ENCODE results near the gene METRN.

Gene METRN

DNA sequence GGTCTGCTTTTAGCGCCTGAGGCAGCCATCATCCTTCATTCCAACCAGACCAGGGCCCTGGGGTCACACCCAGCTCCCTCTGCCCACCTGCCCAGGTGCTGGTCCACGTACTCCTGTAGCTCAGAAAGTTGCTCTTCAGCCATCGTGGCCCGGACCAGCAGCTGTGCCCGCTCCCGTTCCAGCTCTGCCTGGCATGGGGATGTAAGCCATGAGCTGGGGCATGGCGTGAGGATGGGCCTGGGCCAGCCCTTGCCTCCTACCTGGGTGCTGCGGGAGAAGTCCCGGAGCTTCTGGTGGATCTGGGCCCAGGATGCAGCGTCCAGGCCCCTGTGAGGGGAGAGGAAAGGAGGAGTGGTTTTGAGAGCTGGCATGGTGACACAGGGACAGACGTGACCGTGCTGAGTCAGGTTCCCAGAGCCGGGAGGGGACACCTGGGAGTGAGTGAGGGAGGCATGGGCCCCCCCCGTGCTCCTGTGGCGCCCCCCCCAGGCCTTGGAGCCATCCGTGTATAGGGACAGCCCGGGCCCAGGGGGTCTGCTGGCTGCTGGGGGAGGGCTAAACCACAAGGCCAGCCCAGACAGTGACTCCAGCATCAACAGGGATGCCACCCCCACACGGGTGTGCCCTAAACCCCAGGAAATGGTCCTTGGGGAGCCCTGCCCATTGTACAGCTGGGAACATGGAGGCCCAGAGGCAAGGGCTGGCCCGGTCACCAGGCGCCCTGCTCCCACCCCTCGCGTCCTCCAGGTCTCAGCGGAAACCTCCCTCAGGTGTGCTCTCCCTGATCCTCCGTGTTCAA, 8.1 kb downstream of the METRN start:
- DNase-seq (ENCODE audit: low read depth in 2 of 3, low spot score in 2 of 3) = no peak

DNA sequence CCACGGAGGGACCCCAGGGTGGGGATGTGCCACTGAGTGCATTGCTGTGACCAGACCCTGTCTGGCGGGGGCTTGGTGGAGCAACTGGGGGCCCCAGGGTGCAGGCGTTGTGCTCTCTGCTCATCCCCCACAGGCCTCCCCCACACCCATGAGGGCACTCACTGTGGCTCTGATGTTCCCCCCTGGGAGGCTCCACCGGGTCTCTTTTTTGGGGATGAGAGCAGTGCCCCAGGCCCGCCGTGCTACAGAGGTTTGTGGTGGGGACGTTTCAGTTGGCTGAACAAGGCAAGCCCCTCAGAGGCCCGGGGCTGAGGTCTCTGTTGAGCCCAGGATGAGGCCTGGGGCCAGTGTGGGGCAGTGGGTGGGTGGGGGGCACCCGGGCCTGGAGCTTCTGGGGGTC, 8.8 kb downstream of the METRN start:
- no peak for DNase-seq (ENCODE audit: low read depth in 2 of 3, low spot score in 2 of 3)

DNA sequence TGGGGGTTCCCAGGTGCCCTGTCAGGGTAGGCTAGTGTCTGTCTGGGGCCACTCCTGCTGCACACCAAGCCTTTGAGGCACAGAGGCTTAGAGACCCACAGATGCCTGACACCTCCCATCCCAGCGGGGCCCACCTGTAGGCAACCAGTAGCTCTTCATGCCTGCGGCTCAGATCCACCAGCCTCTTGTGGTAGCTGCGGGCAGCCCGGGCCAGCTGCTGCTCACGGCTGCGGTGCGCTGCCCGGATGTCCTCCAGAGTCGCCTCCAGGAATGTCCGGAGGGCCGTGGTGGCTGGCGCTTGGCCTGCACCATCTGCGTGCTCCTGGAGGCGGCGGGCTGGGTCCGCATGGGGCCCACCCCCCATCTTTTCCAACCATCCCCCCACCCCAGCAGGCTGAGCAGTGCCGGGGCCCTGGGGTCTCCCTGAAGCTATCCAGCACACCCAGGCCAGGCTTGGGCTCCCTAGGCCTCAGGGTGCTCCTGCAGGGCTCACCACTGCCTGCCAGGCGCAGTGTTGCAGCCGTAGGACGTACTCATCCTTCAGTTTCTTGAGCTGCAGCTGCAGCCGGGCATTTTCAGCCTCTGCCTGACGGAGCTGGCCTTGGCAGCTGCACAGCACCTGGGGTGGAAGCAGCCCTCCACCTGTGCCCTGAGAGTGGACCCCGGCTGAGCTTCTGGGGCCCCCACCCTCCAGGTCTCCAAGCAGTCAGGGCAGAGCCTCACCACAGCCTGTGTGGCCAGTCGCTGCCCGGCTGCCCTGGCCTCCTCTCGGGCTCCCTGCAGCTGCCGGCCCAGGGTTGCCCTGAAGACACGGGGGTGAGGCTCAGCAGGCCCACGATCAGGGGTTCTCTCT, 9.5 kb downstream of the METRN start:
- no peak for DNase-seq (ENCODE audit: low read depth in 2 of 3, low spot score in 2 of 3)

- no peak for DNase-seq (ENCODE audit: low read depth in 2 of 3, low spot score in 2 of 3)
These were observed 10.1 kb downstream of the METRN start for GRCh38 chr16:725041-725376.

- no peak for DNase-seq (ENCODE audit: low read depth in 2 of 3, low spot score in 2 of 3)
These were observed 10.7 kb downstream of the METRN start for GRCh38 chr16:725463-726187.

DNA sequence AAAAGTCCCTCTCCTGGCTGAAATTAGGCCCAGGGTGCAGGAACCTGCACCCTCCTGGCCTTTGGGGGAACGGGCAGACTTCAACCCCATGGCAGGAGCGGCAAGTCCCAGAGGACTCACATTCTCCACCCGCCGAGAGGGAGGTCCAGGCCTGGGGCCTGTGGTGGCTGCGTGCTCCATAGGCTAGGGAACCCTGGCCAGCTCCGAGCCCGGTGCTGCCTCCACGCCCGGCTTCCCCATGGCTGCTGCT, 11.2 kb downstream of the METRN start:
- DNase-seq (ENCODE audit: low read depth in 2 of 3, low spot score in 2 of 3) = no peak

DNA sequence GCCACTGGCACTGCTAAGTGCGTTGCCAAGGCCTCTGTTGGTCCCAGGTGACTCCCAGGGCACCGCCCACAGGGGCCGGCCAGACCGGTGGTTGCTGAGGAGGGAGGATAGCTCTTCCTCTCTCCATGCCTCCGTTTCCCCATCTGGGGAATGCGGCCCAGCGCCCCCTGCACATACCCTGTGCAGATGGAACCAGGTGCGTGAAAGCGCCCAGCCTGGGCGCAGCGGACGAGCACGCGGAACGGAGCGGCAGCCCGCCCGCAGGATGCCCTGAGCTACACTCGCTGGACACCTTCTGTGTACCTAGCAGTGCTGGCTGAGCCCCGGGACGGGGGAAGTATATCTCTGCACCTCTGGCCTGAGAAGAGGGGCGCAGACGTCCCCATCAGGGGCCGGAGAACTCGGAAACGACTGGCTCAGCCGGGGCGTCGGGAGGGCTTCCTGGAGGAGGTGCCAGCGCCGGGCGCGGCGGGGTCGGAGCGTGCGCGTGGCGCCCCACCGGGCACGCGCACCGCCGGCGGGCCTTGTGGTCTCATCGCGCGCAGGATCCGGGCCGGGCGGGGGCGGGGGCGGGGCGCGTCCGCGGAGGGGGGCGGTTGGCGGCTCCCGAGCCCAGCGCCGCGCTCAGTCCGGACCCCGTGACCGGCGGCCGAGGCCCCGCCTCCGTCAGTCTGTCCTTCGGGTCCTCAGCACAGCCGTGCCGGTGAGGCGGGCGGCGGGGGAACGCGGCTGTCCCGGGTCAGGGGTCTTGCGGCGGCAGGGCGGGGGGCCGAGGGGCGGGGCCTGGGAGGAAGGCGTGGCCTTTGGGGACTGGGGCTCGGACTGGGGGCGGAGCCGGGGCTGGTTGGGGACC, 11.7 kb downstream of the METRN start, which contains the start of the genes CCDC78 and HAGHL:
Gene CCDC78, minus strand, starts transcription at position 6 of the 853 bp plus-strand sequence. CDS start 76 bp downstream, outside the sequence.
Gene HAGHL, plus strand, starts transcription at position 669 of the 853 bp plus-strand sequence. CDS start 404 bp downstream, outside the sequence.
- DNase-seq (ENCODE audit: low read depth in 2 of 3, low spot score in 2 of 3) = peak in 1 of 3 experiments; percentile 59

DNA sequence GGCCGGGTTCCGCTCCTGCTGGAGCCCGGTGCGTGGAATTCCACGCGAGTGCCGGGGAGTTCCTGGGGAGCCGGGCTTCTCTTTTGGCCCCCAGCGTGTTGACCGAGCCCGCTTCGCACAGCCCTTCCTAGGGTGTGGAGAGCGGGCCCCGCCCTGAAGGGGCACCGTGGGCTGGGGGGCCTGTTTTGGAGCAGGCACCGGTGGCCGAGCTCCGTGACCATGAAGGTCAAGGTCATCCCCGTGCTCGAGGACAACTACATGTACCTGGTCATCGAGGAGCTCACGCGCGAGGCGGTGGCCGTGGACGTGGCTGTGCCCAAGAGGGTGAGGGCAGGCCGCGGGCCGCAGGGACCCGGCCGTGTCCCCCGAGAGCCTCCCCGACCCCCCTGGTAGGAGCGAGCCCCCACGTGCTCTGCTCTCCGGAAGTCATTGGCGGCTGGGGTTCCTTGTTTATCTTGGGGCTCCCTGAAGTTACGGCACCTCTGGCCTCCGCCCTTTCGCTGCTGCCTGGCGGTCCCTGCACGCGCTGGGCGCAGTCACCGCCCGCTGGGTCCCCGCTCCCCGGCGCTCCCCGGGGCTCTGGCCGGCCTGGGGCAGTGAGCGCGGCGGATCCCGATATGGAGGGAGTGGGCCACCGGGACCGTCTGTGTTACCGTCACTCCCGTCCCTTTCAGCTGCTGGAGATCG, 12.5 kb downstream of the METRN start:
- no peak for DNase-seq (ENCODE audit: low read depth in 2 of 3, low spot score in 2 of 3)

DNA sequence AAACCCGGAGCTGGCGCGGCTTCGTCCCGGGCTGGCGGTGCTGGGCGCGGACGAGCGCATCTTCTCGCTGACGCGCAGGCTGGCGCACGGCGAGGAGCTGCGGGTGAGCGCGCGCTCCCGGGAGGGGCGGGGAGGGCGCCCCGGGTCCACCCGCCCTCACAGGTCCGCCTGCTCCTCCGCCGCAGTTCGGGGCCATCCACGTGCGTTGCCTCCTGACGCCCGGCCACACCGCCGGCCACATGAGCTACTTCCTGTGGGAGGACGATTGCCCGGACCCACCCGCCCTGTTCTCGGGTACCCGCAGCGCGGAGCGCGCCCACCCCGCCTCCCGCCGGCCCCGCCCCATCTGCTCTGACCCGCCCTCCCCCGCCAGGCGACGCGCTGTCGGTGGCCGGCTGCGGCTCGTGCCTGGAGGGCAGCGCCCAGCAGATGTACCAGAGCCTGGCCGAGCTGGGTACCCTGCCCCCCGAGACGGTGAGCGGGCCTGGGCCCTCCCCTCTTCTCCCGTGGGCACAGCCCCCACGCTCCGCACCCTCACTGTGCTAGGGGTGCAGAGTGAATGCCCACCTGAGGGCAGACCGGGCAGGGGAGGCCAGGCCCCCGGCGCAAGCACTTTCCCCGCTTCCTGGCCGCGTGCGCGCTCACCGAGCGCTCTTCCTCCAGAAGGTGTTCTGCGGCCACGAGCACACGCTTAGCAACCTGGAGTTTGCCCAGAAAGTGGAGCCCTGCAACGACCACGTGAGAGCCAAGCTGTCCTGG, 13.4 kb downstream of the METRN start:
- DNase-seq (ENCODE audit: low read depth in 2 of 3, low spot score in 2 of 3) = peak in 2 of 3 experiments; percentile 46 to 55

DNA sequence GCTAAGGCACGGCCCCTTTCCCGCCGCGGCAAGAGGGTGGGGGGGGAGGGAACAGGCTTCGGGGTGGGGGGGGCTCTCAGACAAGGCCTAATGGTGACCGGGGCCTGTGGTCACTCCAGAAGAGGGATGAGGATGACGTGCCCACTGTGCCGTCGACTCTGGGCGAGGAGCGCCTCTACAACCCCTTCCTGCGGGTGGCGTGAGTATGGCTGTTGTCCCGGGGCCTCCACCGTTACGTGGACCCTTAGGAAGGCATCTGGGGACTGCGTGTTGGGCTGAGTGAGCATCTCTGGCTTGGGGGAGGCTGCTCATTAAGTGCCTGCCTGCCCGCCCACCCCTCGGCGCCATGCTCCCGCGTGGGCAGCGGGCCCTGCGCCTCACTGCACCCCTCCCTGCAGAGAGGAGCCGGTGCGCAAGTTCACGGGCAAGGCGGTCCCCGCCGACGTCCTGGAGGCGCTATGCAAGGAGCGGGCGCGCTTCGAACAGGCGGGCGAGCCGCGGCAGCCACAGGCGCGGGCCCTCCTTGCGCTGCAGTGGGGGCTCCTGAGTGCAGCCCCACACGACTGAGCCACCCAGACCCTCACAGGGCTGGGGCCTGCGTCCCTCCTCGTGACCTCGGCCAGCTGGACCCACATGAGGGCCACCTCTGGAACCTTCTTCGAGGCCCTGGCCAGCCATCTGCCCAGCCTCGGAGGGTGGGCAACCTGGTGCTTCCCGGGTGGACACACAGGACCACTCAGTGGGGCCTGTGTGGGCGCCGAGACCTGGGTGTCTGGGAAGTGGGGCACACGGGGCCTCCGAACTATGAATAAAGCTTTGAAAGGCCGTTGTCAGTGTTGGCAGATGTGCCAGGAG, 14.2 kb downstream of the METRN start:
- DNase-seq (ENCODE audit: low read depth in 2 of 3, low spot score in 2 of 3) = no peak

DNA sequence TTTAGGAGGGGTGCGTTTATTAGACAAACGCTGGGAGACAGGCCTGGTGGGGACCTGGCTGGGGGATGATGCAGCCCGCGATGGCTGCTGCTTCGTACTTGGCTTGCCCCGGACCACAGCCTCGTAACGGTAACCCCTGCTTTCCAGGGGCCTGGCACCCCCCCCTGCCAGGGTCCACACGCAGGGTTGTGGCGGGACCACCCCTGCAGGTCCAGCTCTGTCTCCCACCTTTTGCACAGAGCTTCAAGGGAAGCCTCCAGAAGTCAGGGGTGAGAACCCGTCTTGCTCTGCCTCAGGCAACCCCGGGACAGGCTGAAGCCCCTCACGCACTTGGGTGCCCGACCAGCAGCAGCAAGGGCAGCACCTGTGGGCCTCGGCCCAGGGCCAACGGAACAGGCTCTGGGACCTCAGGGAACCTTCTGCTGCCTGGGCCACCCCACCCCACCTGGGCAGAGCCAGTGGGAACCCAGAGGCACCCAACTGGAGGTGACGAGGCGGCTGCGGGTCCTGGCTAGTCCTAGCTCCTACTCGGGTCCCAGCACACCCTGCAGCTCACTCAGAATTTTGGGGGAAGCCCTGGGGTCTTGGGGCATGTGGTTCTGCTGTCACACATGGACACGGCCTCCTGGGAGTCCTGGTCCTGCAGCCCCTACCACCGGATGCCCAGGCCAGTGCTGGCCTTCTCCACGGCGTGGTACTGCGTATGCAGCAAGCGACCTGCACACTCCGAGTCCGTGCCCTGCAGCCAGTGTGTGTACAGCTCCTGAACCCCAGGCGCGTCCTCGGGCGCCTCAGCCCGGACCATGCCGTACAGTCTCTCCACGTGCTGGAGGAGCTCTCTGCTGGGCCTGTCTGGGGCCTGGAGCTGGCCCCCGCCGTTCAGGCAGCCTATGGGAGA, 15.1 kb downstream of the METRN start:
- DNase-seq (ENCODE audit: low read depth in 2 of 3, low spot score in 2 of 3) = no peak

GRCh38 chr16:730666-731509, 16.0 kb downstream of the METRN start:
- DNase-seq (ENCODE audit: low read depth in 2 of 3, low spot score in 2 of 3) = no peak

DNA sequence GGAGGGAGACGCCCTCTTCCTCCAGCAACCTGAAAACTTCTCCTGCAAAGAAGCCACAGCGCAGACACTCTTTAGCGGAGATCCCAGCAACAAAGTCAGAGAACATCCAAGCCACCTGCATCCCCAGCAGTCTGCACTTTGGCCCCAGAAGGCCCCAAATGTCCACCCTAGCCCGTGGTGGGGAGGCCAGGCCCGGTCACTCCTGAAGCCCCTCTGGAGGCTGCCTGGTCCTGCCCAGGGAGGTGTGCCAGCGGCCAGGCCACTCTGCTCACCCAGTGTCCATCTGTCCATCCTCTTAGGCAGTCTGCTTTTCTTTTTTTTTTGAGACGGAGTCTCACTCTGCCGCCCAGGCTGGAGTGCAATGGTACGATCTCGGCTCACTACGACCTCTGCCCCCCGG, 17.4 kb downstream of the METRN start:
- DNase-seq (ENCODE audit: low read depth in 2 of 3, low spot score in 2 of 3) = no peak

GRCh38 chr16:732936-733335, 18.0 kb downstream of the METRN start:
- DNase-seq (ENCODE audit: low read depth in 2 of 3, low spot score in 2 of 3) = no peak

DNA sequence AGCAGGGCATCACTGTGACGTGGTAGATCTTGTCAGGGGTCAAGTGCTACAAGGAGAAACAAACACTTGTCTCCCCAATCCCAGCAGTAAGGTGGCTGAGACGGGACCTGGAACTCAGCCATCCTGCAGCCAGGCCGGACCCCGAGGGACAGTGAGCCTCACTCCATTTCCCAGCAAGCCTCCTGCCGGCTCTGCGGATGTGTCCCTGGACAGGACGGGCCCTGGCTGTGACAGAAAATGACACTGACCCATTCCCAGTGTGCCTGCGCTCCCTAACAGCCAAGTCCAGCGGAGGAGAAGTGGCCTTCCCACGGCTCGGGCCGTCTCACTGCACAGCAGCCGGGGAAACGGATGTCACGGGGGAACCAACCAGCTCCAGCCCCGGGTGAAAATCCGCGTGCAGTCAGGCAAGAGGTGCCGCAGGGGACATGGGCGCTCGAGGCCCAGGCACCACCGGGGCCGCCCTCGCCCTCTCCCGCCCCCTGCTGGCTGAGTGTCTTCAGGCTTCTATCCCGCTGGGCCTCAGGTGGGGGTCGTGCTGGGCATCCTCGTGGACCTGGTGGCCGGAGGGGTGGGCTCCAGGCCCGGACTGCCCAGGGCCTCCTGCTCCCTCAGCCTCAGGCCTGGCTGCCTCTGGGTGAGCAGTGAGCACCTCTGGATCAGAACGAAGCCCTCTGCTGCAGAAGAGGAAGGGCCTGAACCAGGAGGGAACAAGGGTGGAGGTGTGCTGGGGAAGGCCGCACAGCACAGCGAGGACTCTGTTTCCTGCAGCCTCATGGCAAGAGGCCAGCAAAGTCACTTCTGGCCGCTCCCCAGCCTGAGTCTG, 18.7 kb downstream of the METRN start:
- DNase-seq (ENCODE audit: low read depth in 2 of 3, low spot score in 2 of 3) = no peak
